Muscle of back (tissue), 13 donors: ENCODE results near the gene CASQ2. TPM values are rescaled to one million over a fixed set of nuclear protein-coding genes. Genes with fewer than 3 reads are reported as not detected.

Source experiments
- DNase-seq, 3 donors: peaks; one replicate each; pipeline versions ENCODE4 v3.0.0 to v3.0.0-alpha.2; 2013
- long read RNA-seq, 9 donors: transcript quantifications; one replicate each; lab custom pipeline, GENCODE V29; 2026
- polyA plus RNA-seq, 10 donors: library from polyadenylated mRNA; unstranded; fragments of 120-200 nt; gene quantifications; one replicate each; pipeline ENCODE4 v1.2.1, GENCODE V29; 2013; ENCODE audit not compliant: insufficient read length in 10 of 10

The CASQ2 gene
- 1,000 to 10,000 TPM in 1 of 10 donors, 100 to 1,000 TPM in 9; 380 to 1,031 (median 752) TPM for polyA plus RNA-seq
- long read RNA-seq, donor 1, transcript CASQ2-201 (11 exons, 2,674 nt), result major isoform, 193 of 505 reads
- long read RNA-seq, donor 1, partial matches to known transcripts, result 312 of 505 reads
- long read RNA-seq, donor 1, other reads (novel, unspliced or antisense), result 0 of 505 reads
- long read RNA-seq, donor 2, transcript CASQ2-201 (11 exons, 2,674 nt), result major isoform, 206 of 263 reads
- long read RNA-seq, donor 2, partial matches to known transcripts, result 57 of 263 reads
- long read RNA-seq, donor 2, other reads (novel, unspliced or antisense), result 0 of 263 reads
- long read RNA-seq, donor 3, result 0 reads
- long read RNA-seq, donor 4, transcript CASQ2-201 (11 exons, 2,674 nt), result major isoform, 144 of 184 reads
- long read RNA-seq, donor 4, partial matches to known transcripts, result 40 of 184 reads
- long read RNA-seq, donor 4, other reads (novel, unspliced or antisense), result 0 of 184 reads
- long read RNA-seq, donor 5, transcript CASQ2-201 (11 exons, 2,674 nt), result major isoform, 138 of 236 reads
- long read RNA-seq, donor 5, partial matches to known transcripts, result 98 of 236 reads
- long read RNA-seq, donor 5, other reads (novel, unspliced or antisense), result 0 of 236 reads
- long read RNA-seq, donor 6, transcript CASQ2-201 (11 exons, 2,674 nt), result major isoform, 273 of 326 reads
- long read RNA-seq, donor 6, partial matches to known transcripts, result 53 of 326 reads
- long read RNA-seq, donor 6, other reads (novel, unspliced or antisense), result 0 of 326 reads
- long read RNA-seq, donor 7, transcript CASQ2-201 (11 exons, 2,674 nt), result major isoform, 101 of 146 reads
- long read RNA-seq, donor 7, partial matches to known transcripts, result 45 of 146 reads
- long read RNA-seq, donor 7, other reads (novel, unspliced or antisense), result 0 of 146 reads
- long read RNA-seq, donor 8, transcript CASQ2-201 (11 exons, 2,674 nt), result major isoform, 69 of 86 reads
- long read RNA-seq, donor 8, partial matches to known transcripts, result 17 of 86 reads
- long read RNA-seq, donor 8, other reads (novel, unspliced or antisense), result 0 of 86 reads
- long read RNA-seq, donor 9, transcript CASQ2-201 (11 exons, 2,674 nt), result major isoform, 21 of 21 reads
- long read RNA-seq, donor 9, partial matches to known transcripts, result 0 of 21 reads
- long read RNA-seq, donor 9, other reads (novel, unspliced or antisense), result 0 of 21 reads

DNA sequence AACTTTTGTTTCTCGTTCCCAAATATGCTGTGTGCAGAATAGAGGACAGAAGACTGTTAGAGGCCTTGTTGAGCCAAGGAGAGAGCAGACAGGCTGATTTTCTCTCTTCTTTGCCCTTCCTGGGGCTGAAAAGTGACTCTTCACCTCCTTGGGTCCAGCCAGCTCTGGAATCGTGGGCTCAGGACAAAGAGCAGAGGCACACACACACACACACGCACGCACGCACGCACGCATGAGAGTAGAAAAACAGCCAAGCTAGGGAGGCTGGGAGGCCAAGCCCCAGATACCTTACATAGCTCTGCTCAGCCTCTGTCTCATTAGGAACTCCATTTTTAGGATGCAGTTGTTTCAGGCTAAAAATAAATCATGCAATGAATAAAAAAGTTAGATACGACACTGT is at the start of gene CASQ2:
TSS of gene CASQ2 (minus strand) at position 166 of the 400 bp plus-strand sequence. CDS start 173 bp downstream, outside the sequence.
- DNase-seq, result peak in 1 of 3 donors; percentile 69

DNA sequence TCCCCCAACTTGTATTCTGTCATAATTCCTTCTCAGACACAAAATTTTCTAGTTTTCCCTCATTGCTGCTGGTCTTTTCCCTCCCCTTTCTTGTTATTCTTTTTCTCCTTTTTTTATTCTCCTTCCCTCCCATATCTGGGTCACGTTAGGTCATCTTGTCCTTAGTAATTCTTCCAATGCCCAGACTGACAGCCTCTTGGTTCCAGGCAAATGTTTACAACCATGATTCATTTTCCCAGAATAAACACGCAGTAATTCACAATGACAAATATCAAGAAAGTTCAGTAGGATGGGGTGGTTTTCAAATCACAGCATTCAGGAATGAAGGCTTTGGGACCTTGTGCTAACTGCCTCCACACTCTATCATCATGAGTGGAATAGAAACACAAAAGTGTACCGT is 47.2 kb upstream of the CASQ2 start:
- no peak for DNase-seq

DNA sequence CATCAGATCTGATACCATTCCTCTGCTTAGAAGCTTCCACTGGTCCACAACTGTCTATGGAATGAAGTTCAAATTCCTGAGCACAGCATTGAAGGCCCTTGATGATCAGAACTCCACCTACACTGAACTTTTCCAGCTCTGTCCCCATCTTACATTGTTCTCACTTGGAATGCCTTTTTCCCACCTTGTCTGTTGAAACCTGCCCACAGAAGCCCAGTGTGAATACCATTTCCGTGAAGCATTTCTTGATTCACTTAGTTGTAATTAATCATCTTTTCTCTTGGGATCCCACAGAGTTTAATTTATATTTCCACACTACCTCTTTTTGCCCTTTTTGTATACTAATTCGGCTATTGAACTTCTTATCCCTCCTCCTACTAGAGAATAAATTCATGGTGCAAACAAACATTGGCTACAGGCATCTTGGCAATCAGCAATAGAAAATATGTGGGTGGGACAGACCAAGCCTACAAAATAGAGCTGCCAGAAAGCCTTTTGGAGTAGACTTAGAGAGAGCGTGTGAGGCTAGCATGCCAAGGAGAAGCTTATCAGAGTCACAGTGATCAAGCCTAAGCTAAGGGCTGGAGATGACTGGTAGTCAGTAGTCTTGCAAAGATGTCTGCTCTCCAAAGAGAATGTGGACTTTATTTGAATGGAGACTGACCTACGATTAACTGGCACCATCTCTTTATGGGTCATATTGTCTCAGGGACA is 46.3 kb upstream of the CASQ2 start:
- DNase-seq, result no peak

DNA sequence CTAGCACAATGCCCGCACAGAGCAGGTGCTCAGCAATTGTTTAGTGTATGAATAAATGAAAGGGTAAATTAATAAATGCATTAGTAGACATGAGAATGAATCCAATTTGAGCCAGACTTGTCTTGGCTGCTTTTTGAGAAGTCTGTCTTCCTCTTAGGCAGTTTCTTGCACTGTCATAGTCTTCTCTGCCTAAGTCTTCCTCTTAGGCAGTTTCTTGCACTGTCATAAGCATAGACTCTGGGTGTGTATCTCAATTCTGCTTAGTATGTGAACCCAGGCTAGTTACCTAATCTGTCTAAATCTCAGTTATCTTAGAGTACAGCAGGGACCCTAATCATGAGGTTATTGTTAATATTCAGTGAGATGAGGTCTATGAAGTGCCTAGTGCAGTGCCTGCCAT is 45.2 kb upstream of the CASQ2 start:
- DNase-seq, result no peak

DNA sequence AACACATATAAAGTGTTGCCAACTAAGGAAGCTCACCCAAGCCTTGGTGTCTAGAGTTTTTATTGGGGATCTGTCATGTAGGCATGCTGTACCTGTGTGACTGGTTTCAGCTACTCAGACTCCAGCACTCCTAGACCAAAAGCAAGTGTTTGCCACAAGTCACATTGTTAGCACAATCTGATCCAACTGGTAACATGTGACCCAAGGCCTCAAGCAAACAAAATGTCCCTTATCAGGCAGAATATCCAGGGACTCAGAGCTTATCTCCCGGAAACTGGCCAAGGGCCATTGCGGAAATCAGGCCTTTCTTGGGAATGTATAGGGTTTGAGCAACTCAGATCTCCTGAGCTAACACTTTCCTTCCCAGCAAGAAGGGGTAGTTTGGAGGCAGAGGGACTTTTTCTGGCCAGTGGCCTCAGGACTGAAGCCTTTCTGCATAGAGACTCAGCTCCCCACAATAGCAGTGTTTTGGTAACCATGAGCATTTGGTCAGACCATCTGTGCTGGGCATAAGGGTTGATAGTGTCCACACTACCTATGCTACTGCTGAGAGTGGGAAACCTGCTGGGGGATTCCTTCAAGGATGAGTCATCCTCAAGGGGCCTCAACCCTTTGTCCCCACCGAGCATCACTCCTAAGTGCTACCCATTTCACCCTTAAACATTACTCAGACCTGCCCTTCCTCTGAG is 42.8 kb upstream of the CASQ2 start:
- DNase-seq, result no peak

DNA sequence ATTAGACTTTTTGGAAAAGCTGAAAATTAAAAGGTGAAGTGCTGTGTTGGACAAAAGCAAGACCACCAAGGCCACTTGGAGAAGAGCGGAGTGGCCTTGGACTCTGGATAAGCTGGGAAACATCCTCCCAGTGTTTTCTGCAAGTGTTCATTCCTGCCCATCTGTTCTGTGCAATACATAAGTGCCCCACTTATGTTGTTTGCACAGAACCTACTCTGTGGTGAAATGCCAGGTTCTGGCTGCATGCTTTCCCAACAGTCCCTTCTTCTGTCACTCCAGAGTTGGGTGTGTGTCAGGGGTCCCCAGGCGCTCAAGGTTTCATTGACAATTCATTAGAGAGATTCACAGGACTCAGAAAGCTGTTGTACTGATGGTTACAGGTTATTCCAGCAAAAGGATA is 42.1 kb upstream of the CASQ2 start:
- no peak for DNase-seq

DNA sequence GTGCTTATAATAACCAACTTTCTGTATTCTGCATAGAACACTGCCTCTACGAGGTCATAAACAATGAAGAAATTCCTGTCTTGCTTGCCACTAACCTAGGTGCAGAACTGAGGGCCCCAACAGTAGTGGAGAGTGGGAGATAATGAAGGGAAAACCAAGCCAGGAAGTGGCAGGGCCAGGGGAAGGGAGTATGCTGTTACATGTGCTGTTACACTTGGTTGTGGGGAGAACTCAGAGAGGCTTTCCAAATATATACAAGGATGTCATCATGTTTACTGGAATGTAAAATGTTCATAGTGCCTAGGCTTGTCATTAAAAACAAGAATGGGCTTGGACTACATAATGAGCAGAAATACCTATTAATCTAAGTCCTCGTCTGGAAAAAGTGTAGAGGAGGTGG is 41.3 kb upstream of the CASQ2 start:
- DNase-seq, result no peak

DNA sequence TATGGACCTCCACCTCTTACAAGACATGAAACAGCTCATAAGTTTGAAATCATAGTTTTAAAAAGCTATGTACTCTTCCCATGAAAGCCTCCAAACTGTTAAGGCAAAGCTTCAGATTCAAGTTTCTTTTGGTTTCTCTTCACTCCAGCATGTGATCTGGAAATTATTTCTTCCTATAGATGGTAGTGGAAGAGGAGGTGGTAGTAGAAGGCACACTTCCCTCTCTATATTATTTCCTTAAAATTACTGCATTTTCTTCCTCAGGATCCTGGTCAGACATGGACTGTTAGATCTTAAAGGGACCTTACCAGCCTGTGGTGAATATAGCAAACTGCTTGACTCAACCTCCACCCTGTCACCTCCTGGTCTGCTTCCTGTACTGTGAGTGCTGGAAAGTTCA is 40.6 kb upstream of the CASQ2 start:
- no peak for DNase-seq

DNA sequence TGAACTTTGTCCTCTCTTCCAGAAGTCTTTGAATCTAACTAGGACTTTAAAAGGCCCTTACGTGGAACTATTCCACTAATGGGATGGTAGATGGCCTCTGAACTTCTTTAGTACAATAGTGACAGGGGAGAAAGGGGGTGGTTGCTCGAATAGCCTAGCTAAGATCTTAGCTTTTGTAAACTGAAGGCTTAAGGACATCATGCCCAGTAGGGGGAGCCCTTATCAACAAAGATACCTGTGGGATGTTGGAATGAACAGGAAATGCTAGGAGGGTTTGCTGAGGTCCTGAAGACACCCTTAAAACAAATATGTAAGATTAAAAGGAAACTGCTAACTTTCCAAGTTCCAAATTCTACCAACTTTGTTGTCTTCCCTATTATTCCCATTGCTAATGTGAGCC is 39.2 kb upstream of the CASQ2 start:
- peak; percentile 49 to 66 (median 54) for DNase-seq

DNA sequence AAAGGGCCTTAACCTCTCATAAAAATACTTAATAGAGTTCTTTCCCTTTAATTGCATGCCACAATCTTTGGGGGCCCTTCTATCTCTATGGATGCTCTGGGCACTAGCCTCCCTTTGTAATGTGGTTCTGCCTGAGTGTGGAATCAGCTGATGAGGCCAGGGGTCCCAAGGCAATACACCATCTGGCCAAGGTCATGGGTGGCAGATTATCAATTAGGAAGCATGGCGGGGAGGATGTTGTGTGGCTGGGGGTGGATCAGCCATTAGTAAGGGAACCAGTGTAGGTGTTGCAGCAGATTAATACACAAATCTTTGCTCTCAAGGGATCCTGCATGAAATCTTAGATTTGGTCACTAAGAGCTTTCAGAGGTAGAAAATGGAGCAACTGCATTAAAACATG is 37.1 kb upstream of the CASQ2 start:
- DNase-seq, result no peak

DNA sequence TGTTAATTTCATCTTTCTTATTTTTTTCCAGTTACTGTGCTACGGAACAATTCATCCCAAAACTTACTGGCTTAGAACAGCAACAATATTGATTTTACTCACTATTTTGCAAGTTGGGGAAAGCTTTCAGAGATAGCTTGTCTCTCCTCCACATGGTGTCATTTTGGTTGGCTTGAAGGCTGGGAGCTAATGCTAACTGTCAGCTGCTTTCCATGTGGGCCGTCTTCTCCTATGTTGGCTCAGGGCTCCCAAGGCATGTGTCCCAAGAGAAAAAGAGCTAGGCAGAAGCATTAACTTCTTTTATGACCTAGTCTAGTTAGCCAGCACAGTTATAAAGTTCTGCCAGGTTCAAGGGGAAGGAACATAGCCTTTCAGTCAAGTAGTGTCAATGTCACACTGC is 33.9 kb upstream of the CASQ2 start:
- no peak for DNase-seq

DNA sequence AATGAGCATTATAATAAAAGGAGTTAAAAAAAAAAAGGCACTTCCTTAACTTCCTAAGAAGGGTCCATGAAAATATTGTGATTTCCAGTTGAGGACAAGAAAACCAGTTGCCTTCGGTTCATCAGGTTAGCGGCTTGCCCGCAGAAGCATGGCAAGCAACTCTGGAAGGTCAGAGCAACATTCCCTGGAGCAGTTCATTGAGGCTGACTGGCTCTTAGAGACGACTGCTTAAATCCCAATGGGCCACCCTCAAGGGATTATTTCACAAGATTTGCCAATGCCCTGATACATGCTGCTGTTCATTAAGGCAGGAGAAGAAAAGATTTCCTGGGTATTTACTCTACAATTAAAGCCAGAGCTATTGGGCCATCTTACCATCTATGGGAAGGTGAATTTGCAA is 29.0 kb upstream of the CASQ2 start:
- DNase-seq, result no peak

DNA sequence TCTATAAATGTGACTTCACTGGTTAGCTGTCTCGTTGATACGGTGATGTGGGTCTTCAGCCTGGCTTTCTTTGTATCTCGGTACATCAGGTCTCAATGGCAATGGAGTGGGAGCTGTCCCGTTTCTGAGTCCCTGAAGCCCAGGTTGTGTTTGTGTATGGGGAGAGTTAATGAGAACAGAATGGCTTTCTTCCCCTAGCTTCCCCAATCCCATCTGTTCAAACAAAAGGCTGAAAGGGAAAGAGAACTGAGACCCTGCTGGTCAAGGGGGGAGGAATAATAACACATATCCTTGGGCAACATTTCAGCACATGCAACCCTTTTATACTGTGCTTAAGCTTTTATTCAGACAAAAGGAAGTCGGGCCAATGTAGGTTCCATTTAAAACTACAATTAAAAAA is 28.4 kb upstream of the CASQ2 start:
- DNase-seq, result no peak

DNA sequence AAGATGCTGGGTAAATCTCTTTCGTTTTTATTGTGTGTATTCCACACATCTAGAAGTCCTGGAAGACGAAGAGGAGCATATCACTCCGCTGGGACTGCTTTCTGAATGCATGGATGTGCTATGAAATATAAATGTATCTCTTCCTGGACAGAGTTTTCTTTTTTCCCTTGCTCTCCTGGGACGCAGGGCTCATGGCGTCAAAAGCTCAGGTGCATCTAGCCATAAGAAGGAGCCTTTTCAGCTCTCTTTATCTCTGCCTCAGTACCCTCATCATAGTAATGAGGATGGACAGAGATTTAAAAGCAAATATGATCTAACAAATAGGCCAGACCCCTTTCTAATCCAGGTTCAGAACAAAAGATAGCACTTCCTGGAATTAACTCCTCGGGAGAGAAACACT is 27.5 kb upstream of the CASQ2 start:
- DNase-seq, result no peak

DNA sequence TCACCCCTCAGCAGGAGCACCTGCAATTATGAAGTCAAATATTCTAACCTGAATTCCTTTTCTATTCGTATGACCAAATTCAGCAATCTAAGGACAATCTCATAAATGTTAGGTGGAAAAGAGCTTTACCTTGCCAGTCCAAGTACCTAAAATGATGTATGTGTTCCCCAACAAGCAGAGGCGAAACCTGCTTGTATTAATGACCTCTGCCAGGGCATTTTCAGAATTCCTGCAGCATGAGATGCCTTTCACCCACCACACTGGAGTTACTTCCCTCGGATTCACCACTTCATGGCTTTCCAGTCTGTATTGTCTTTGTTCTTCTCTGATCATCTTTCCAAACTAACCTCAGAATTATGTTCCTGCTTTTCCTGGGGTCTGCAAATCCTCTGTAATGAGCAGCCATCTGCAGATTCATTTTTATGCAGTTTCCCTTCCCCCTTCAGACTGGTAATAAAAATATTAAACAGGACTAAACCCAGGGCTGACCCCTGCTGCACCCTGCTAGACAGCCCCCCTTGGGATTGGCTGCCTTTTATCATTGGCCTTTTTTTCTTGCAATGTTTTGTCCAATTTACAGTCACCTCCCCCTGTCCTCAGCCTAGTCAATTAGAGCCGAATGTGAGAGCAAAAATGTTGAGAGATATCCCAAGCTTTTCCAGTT is 26.6 kb upstream of the CASQ2 start:
- no peak for DNase-seq

DNA sequence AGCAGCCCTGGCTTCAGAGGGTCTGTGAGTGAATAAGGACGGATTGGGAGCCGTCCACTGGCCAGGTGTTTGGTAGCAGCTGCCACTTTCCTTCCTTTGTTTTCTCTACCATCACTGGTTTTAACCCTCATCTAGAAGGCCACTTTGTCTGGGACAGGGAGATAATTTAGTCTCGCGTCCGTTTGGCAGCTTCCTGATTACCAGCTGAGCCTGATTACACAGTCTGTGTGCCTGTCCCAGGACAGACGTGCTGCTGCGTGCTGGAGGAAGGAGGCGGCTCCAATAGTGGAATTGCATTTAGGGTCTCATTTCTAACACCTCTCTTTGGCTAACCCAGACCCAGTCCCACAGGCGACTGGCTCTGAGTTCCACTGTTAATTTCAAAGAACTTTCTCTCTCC is 24.6 kb upstream of the CASQ2 start:
- no peak for DNase-seq

DNA sequence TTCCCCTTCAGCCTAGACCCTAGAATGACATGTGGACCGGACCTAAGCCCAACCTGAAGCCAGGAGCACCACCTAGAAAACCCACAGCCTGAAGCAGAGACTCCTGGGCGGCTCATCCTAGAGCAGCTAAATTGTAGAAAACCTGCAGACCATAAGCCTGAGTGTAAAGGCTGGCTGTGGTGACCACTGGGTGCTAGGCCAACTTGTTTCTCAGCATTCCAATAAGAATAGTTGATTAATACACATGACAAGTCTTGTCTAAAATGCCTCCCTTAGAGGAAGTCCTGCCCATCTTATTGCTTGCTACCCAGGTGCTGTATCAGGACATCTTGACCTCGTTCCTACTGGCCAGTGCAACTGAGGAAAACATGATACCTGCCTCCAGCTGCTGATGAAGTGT is 23.3 kb upstream of the CASQ2 start:
- no peak for DNase-seq

DNA sequence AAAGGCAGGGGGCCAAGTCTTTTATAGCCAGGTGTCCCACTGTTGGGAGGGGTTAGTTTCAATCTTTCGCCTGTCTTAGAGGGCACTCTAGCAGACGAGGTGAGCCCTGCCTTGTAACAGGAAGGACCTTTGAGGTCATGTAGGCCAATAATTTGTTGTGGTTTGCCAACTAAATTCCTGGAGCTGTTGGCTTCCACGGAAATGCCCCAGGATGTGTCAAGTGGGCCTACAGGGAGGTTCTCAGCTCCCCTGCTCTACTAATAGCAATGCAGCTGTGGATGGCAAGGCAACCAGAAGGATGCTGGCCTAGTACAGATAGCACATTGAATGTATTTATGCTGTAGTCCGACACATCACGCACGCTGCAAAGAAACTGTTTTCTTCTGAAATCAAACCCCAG is 22.3 kb upstream of the CASQ2 start:
- DNase-seq, result no peak

DNA sequence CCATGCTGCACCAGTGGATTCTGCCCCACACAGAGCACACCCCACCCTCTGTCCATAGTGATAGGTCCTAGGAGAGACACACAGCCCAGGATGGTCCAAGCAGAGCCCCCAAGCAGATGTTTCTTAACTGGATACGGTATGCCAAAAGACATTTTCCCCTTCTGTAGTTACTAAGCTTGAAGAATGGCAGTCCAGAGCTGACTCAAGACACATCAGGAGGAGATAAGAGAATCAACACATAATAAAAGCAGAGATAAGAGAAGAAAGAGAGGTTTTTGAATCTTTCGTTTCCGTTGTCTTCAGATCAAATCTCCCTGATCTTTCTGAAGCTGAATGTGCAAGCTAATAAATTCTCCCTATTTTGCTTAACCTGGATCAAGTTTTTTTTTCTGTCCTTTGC is 21.8 kb upstream of the CASQ2 start:
- no peak for DNase-seq

DNA sequence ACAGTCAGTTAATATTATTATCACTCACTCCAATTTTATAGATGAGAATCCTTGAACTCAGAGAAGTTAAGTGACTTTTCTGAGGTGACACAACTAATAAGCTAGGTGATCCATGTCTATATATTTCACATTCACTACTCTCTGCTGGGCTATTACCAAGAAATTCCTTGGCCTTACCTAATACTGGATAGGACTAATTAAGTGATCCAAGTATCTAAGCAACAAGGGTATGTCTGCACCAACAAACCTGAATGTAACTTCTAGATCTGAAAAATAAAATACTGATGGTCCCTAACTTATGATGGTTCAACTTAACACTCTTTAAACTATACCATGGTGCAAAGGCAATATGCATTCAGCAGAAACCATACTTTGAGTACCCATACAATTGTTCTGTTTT is 14.8 kb upstream of the CASQ2 start:
- DNase-seq, result no peak
